Measurements from ENCODE around the gene PSMG1. TPM values are rescaled to one million over a fixed set of nuclear protein-coding genes. Genes with fewer than 3 reads are reported as not detected.

PSMG1 gene
- total and polyA plus RNA-seq, 2 donors (not counting 3 experiments of a cell fraction or from before 2014, with no cell fraction given), result 43.2 to 75.9 TPM

Other genes with a start within 250 kb of the PSMG1 start
- 28.8 and 33.2 TPM in 2 replicates for gene BRWD1, start 130.2 kb upstream of the PSMG1 start, total RNA-seq
- gene BRWD1, start 130.2 kb upstream of the PSMG1 start, polyA plus RNA-seq, result 4.7 and 6.1 TPM in 2 replicates
- gene HMGN1, start 165.6 kb upstream of the PSMG1 start, total RNA-seq, result 360 and 389 TPM in 2 replicates
- 106 and 162 TPM in 2 replicates for gene HMGN1, start 165.6 kb upstream of the PSMG1 start, polyA plus RNA-seq